Gastrocnemius medialis (tissue), 4 donors: Measurements from ENCODE around the gene ZNF814. TPM values are rescaled to one million over a fixed set of nuclear protein-coding genes. Genes with fewer than 3 reads are reported as not detected.
"Not testable (repeated sequence)": the region's sequence is repeated elsewhere in the genome, so short reads cannot be mapped to it uniquely, and the experiment has no call there.

Source experiments
- ATAC-seq, 2 donors: fragments of 150-250 bp; one replicate each; pipeline ENCODE4 v1.9.1; 2016
- DNase-seq, 2 donors: peaks; one replicate each; pipeline ENCODE4 v3.0.0-alpha.2; 2019
- H3K27ac ChIP-seq, 4 donors: fragments of 200-600 bp; sonication (generic); 1 replicate in 1 of 4; 2 replicates in 3 of 4; pipeline ENCODE4 v1.5.1; 2016 to 2018; ENCODE audit warnings: mild to moderate bottlenecking in 2 of 4, moderate library complexity in 1 of 4
- H3K27me3 ChIP-seq, 3 donors: fragments of 200-600 bp; sonication (generic) in 2 of 3; 1 replicate in 1 of 3; 2 replicates in 2 of 3; pipeline versions ENCODE4 v1.5.1 to v1.6.0; 2016 to 2019; ENCODE audit warnings: mild to moderate bottlenecking in 1 of 3, moderate library complexity in 1 of 3
- H3K36me3 ChIP-seq, 2 donors: fragments of 200-600 bp; sonication (generic) in 1 of 2; one replicate each; pipeline ENCODE4 v1.5.1; 2017 to 2018
- H3K4me1 ChIP-seq, 2 donors: fragments of 200-600 bp; sonication (generic) in 1 of 2; one replicate each; pipeline ENCODE4 v1.5.1; 2016 to 2017; ENCODE audit warnings: mild to moderate bottlenecking in 2 of 2
- H3K4me3 ChIP-seq, 4 donors: fragments of 200-600 bp; sonication (generic) in 3 of 4; 1 replicate in 1 of 4; 2 replicates in 3 of 4; pipeline ENCODE4 v1.5.1; 2016 to 2019; ENCODE audit warnings: mild to moderate bottlenecking in 2 of 4
- H3K9me3 ChIP-seq, 3 donors: fragments of 200-600 bp; sonication (generic) in 2 of 3; 1 replicate in 1 of 3; 2 replicates in 2 of 3; pipeline ENCODE4 v1.5.1; 2016 to 2019
- POLR2A ChIP-seq, 2 donors: fragments of 450-650 bp; IDR thresholded peaks; one replicate each; pipeline ENCODE4 v1.6.1; 2017; ENCODE audit warnings: antibody characterized with exemption in 2 of 2, mild to moderate bottlenecking in 2 of 2, moderate library complexity in 2 of 2
- in situ Hi-C, 4 donors: fragments of 200-750 bp; cut with MboI; loops; one replicate each; pipeline versions ENCODE4 v1.15.0 to v1.8.0; 2017; ENCODE audit warnings: low sequenced_read_pairs in 4 of 4
- intact Hi-C: fragments of 100-400 bp; cut with DNase I; formaldehyde crosslinking; loops from one replicate; pipeline ENCODE4 v1.15.1; 2023; ENCODE audit warnings: low total_unique reads
- total RNA-seq, 4 donors: library from RNA; depleted of rRNA; stranded (reverse); fragments of >200 nt; gene quantifications; one replicate each; pipeline versions ENCODE4 v1.1.0 to v1.2.3, GENCODE V29; 2016
- TF ChIP-seq, protein P1 (sequence below), 5 experiments: fragments of 450-650 bp in 3 of 5; fragments of 200-600 bp in 2 of 5; sonication (generic) in 2 of 5; IDR thresholded peaks in 4 of 5; conservative IDR thresholded peaks in 1 of 5; 1 replicate in 4 of 5; 2 replicates in 1 of 5; pipeline ENCODE4 v1.5.1; 2016 to 2019; ENCODE audit warnings: antibody characterized with exemption in 5 of 5, mild to moderate bottlenecking in 3 of 5, moderate library complexity in 3 of 5

Gene ZNF814
- total RNA-seq, 4 donors from 2014 or later = 3.3 to 18.0 (median 4.5) TPM

GRCh38 chr19:57815247-57816075 lies 73.4 kb downstream of the ZNF814 start:
- in situ Hi-C loops (no loop called here), intact Hi-C loops (loop anchor here (1.0 kb wide), 1 partner anchor 46 kb away; the partner anchor contains the start of gene ZNF586)
- peaks cover 0 to 1% of the 10 kb centered on the region in 2 donors for H3K36me3 ChIP-seq
- peaks cover 23 to 30% of the 10 kb centered on the region in 2 donors for H3K4me1 ChIP-seq
- no peaks in the 10 kb centered on the region for H3K27me3 ChIP-seq
- ATAC-seq (no peak), DNase-seq (no peak)
- TF ChIP-seq, protein P1, sequence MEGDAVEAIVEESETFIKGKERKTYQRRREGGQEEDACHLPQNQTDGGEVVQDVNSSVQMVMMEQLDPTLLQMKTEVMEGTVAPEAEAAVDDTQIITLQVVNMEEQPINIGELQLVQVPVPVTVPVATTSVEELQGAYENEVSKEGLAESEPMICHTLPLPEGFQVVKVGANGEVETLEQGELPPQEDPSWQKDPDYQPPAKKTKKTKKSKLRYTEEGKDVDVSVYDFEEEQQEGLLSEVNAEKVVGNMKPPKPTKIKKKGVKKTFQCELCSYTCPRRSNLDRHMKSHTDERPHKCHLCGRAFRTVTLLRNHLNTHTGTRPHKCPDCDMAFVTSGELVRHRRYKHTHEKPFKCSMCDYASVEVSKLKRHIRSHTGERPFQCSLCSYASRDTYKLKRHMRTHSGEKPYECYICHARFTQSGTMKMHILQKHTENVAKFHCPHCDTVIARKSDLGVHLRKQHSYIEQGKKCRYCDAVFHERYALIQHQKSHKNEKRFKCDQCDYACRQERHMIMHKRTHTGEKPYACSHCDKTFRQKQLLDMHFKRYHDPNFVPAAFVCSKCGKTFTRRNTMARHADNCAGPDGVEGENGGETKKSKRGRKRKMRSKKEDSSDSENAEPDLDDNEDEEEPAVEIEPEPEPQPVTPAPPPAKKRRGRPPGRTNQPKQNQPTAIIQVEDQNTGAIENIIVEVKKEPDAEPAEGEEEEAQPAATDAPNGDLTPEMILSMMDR (IDR thresholded peaks at IDR 0.05 in 4 of 5, conservative IDR thresholded peaks at IDR 0.05 in 1 of 5) = no peak
- TF ChIP-seq POLR2A (IDR thresholded peaks at IDR 0.05) = no peak
- H3K27ac ChIP-seq = peak overlapping the region; percentile 75 to 90 (median 84)
- H3K4me3 ChIP-seq = peak overlapping the region; percentile 66 to 89 (median 75)
- H3K9me3 ChIP-seq = no peaks in the 10 kb centered on the region

DNA sequence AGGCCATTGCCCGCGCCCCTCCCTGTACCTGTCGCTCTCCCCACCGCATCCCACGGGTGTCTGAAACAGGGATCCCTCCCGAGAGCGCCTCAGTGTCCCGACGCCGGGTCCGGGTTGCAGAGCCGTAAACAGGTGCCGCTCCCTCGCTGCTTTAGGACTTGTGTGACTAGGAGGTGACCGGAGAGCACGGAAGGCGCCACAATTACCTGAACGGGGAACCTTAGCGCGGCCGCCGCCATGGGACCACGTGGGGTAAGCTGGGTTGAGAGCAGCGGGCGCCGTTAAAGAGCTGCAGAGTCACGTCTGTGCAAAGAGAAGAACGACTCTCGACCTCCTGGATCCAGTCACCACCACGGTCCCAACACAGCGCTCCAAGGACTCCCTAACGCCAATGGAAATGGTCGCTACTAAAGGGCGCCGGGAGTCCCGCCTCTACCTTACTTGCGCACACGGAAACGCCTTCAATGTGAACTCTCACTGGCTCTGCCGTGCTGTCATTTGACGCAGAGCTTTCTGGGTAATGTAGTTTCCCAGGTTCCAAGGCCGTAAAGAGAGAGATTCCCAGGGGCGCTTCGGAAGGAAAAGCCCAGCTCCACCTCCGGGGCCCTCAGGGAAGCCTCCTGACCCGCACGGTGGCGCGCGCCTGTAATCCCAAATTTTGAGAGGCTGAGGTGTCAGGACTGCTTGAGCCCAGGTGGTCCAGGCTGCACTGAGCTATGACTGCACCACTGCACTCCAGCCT lies 74.2 kb downstream of the ZNF814 start, which contains the start of gene ZNF552:
ZNF552 (minus strand) TSS at position 409 of the 742 bp plus-strand sequence; CDS start at position 239, 170 bp downstream.
- Histone ChIP-seq H3K4me1 (peaks cover 20 to 24% of the 10 kb centered on the region in 2 donors), H3K36me3 (peaks cover 0 to 7% of the 10 kb centered on the region in 2 donors), H3K9me3 (no peaks in the 10 kb centered on the region), H3K4me3 (peak within 1 kb of the TSS; percentile 66 to 89 (median 75)), H3K27me3 (no peaks in the 10 kb centered on the region), H3K27ac (peak within 1 kb of the TSS; percentile 75 to 90 (median 84))
- in situ Hi-C loops = no loop called here
- peak; percentile 70 to 80 for TF ChIP-seq POLR2A (IDR thresholded peaks at IDR 0.05)
- TF ChIP-seq, protein P1 (IDR thresholded peaks at IDR 0.05 in 4 of 5, conservative IDR thresholded peaks at IDR 0.05 in 1 of 5) = no peak
- ATAC-seq = peak; percentile 96 to 97
- intact Hi-C loops = loop anchor here (1.0 to 5.0 kb wide), 3 partner anchors 10 to 67 kb away; partner anchors contain the start of genes ZNF586 and ZNF776
- peak; percentile 78 to 87 for DNase-seq

DNA sequence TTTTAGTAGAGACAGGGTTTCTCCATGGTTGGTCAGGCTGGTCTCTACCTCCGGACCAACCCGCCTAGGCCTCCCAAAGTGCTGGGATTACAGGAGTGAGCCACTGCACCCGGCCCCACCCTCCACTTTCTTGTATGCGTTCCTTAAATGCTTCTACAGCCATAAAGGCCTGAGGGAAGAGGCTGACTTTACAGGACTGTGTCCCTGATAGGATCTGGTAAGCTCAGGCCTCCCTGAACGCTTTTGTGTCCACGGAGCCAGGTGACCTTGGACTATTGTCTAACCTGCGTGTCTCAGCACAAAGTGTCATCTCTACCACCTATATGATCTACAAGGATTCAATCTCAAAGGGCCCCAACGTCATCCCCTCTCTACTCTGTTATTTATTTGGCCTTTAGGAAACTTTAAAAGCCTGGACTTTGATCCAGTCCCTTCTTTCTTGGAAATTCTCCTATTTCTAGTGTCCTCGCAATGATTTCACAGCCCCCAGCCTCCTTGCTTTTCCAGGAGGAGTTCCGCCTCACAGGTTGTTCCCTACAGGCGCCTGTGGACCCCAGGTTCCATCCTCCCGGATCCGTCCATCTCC lies 74.8 kb downstream of the ZNF814 start:
- H3K9me3 ChIP-seq = no peaks in the 10 kb centered on the region
- no peak for TF ChIP-seq POLR2A (IDR thresholded peaks at IDR 0.05)
- TF ChIP-seq, protein P1 (IDR thresholded peaks at IDR 0.05 in 4 of 5, conservative IDR thresholded peaks at IDR 0.05 in 1 of 5) = no peak
- ATAC-seq (peak in 1 of 2 donors; percentile 29), DNase-seq (no peak)
- no peaks in the 10 kb centered on the region for H3K27me3 ChIP-seq
- peaks cover 20% of the 10 kb centered on the region in 2 donors for H3K4me1 ChIP-seq
- in situ Hi-C loops (no loop called here), intact Hi-C loops (loop anchor here (1.0 to 5.0 kb wide), 2 partner anchors 10 to 67 kb away; partner anchors contain the start of gene ZNF776)
- H3K4me3 ChIP-seq = peak overlapping the region; percentile 66 to 89 (median 75)
- peaks cover 0 to 13% of the 10 kb centered on the region in 2 donors for H3K36me3 ChIP-seq
- H3K27ac ChIP-seq = peak overlapping the region; percentile 75 to 90 (median 84)

DNA sequence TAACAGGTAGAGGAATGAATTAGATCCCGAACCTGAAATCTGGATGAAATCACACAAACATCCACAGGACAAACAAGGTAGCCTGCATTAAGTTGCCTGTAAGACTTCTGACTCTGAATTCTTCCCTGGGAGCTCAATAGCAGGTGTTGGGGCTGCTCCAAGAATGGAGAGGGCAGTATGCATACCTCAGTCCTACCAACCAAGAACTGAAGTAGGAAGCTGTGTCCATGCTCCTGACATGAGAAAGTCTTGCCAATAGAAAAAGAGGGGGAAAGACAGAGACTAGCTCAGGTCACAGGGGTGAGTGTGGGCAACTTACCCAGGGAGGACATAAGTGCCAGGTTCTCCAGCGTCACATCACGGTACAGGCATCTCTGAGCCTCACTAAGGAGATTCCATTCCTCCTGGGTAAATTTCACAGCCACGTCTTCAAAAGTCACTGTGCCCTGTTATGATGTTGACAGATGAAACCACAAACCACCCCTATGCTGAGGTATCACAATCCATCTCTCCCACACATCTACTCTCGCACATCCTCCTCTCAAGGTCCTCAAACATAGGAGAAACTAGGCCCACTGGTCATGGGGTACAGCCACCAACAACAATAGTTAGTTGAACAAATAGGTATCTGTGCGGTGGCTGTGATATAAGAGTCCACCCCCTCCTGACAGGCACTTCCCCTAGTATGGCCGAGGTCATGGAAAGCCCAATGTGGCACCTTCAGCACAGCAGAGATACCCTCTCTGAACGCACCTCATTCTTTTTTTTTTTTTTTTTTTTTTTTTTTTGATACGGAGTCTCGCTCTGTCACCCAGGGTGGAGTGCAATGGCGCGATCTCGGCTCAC lies 75.6 kb downstream of the ZNF814 start:
- peaks cover 18 to 20% of the 10 kb centered on the region in 2 donors for H3K4me1 ChIP-seq
- H3K36me3 ChIP-seq = peaks cover 0 to 16% of the 10 kb centered on the region in 2 donors
- in situ Hi-C loops, DNase-seq, ATAC-seq, H3K9me3 ChIP-seq, H3K27me3 ChIP-seq: not testable (repeated sequence)
- H3K4me3 ChIP-seq = peak overlapping the region; percentile 66 to 89 (median 75)
- intact Hi-C loops = loop anchor here (5.0 kb wide), 1 partner anchor 66 kb away; the partner anchor contains the start of gene ZNF776
- H3K27ac ChIP-seq = peak overlapping the region; percentile 75 to 90 (median 84)
